ENCODE measurements around the gene TMEM74B. TPM values are rescaled to one million over a fixed set of nuclear protein-coding genes. Genes with fewer than 3 reads are reported as not detected.

TMEM74B gene
- total RNA-seq, 1 donor from 2014 or later: 1.6 TPM

GRCh38 chr20:1183153-1183552, 1.6 kb downstream of the TMEM74B start:
- no peak overlapping the region for H3K27ac ChIP-seq (ENCODE audit: low read depth, low read length)
- H3K9me3 ChIP-seq (ENCODE audit: control insufficient read depth in 3 of 3, low read length in 3 of 3): no peaks in the 10 kb centered on the region
- H3K9ac ChIP-seq (ENCODE audit: low read depth in 1 of 3, low read length in 3 of 3): no peak overlapping the region
- H3K4me3 ChIP-seq (ENCODE audit: low read length in 3 of 3): no peak overlapping the region
- H3K4me1 ChIP-seq (ENCODE audit: control insufficient read depth in 3 of 3, insufficient read depth in 3 of 3, low read length in 3 of 3): peaks cover 5 to 12% (median 11%) of the 10 kb centered on the region in 3 donors
- H3K36me3 ChIP-seq (ENCODE audit: control insufficient read depth in 3 of 3, insufficient read depth in 3 of 3, low read length in 3 of 3): peaks cover 0 to 2% (median 0%) of the 10 kb centered on the region in 3 donors
- peaks cover 15 to 30% (median 23%) of the 10 kb centered on the region in 3 donors for H3K27me3 ChIP-seq (ENCODE audit: control insufficient read depth in 3 of 3, insufficient read depth in 3 of 3, low read length in 3 of 3)

- H3K4me3 ChIP-seq (ENCODE audit: low read length in 3 of 3): no peak overlapping the region
Measured at GRCh38 chr20:1182106-1182505, 2.7 kb downstream of the TMEM74B start.

GRCh38 chr20:1180949-1181348, 3.8 kb downstream of the TMEM74B start:
- no peak overlapping the region for H3K9ac ChIP-seq (ENCODE audit: low read depth in 1 of 3, low read length in 3 of 3)
- peaks cover 0 to 11% (median 4%) of the 10 kb centered on the region in 3 donors for H3K4me1 ChIP-seq (ENCODE audit: control insufficient read depth in 3 of 3, insufficient read depth in 3 of 3, low read length in 3 of 3)
- H3K36me3 ChIP-seq (ENCODE audit: control insufficient read depth in 3 of 3, insufficient read depth in 3 of 3, low read length in 3 of 3): peaks cover 6 to 8% (median 7%) of the 10 kb centered on the region in 3 donors
- H3K27me3 ChIP-seq (ENCODE audit: control insufficient read depth in 3 of 3, insufficient read depth in 3 of 3, low read length in 3 of 3): peaks cover 10 to 25% (median 15%) of the 10 kb centered on the region in 3 donors
- H3K4me3 ChIP-seq (ENCODE audit: low read length in 3 of 3): no peak overlapping the region
- H3K9me3 ChIP-seq (ENCODE audit: control insufficient read depth in 3 of 3, low read length in 3 of 3): no peaks in the 10 kb centered on the region
- no peak overlapping the region for H3K27ac ChIP-seq (ENCODE audit: low read depth, low read length)

More at GRCh38 chr20:1182106-1182505, 2.7 kb downstream of the TMEM74B start:
- peaks cover 5 to 11% (median 8%) of the 10 kb centered on the region in 3 donors for H3K4me1 ChIP-seq (ENCODE audit: control insufficient read depth in 3 of 3, insufficient read depth in 3 of 3, low read length in 3 of 3)
- no peak overlapping the region for H3K9ac ChIP-seq (ENCODE audit: low read depth in 1 of 3, low read length in 3 of 3)
- H3K27ac ChIP-seq (ENCODE audit: low read depth, low read length): no peak overlapping the region
- peaks cover 15 to 30% (median 23%) of the 10 kb centered on the region in 3 donors for H3K27me3 ChIP-seq (ENCODE audit: control insufficient read depth in 3 of 3, insufficient read depth in 3 of 3, low read length in 3 of 3)
- no peaks in the 10 kb centered on the region for H3K9me3 ChIP-seq (ENCODE audit: control insufficient read depth in 3 of 3, low read length in 3 of 3)
- H3K36me3 ChIP-seq (ENCODE audit: control insufficient read depth in 3 of 3, insufficient read depth in 3 of 3, low read length in 3 of 3): peaks cover 0 to 3% (median 2%) of the 10 kb centered on the region in 3 donors

- peaks cover 7 to 21% (median 19%) of the 10 kb centered on the region in 3 donors for H3K36me3 ChIP-seq (ENCODE audit: control insufficient read depth in 3 of 3, insufficient read depth in 3 of 3, low read length in 3 of 3)
- peaks cover 0 to 3% (median 0%) of the 10 kb centered on the region in 3 donors for H3K4me1 ChIP-seq (ENCODE audit: control insufficient read depth in 3 of 3, insufficient read depth in 3 of 3, low read length in 3 of 3)
- peaks cover 0 to 10% (median 1%) of the 10 kb centered on the region in 3 donors for H3K27me3 ChIP-seq (ENCODE audit: control insufficient read depth in 3 of 3, insufficient read depth in 3 of 3, low read length in 3 of 3)
- H3K9me3 ChIP-seq (ENCODE audit: control insufficient read depth in 3 of 3, low read length in 3 of 3): no peaks in the 10 kb centered on the region
- H3K9ac ChIP-seq (ENCODE audit: low read depth in 1 of 3, low read length in 3 of 3): no peak overlapping the region
- no peak overlapping the region for H3K27ac ChIP-seq (ENCODE audit: low read depth, low read length)
- no peak overlapping the region for H3K4me3 ChIP-seq (ENCODE audit: low read length in 3 of 3)
Measured at GRCh38 chr20:1178623-1179022, 6.2 kb downstream of the TMEM74B start.

- Histone ChIP-seq H3K36me3 (ENCODE audit: control insufficient read depth in 3 of 3, insufficient read depth in 3 of 3, low read length in 3 of 3) (peaks cover 9 to 21% (median 21%) of the 10 kb centered on the region in 3 donors), H3K4me1 (ENCODE audit: control insufficient read depth in 3 of 3, insufficient read depth in 3 of 3, low read length in 3 of 3) (peaks cover 0 to 3% (median 0%) of the 10 kb centered on the region in 3 donors), H3K27me3 (ENCODE audit: control insufficient read depth in 3 of 3, insufficient read depth in 3 of 3, low read length in 3 of 3) (peaks cover 0 to 8% (median 0%) of the 10 kb centered on the region in 3 donors), H3K9ac (ENCODE audit: low read depth in 1 of 3, low read length in 3 of 3) (no peak overlapping the region), H3K4me3 (ENCODE audit: low read length in 3 of 3) (no peak overlapping the region), H3K27ac (ENCODE audit: low read depth, low read length) (no peak overlapping the region), H3K9me3 (ENCODE audit: control insufficient read depth in 3 of 3, low read length in 3 of 3) (no peaks in the 10 kb centered on the region)
Measured at GRCh38 chr20:1178103-1178502, 6.7 kb downstream of the TMEM74B start.

GRCh38 chr20:1177680-1178079, 7.1 kb downstream of the TMEM74B start:
- peaks cover 0 to 3% (median 0%) of the 10 kb centered on the region in 3 donors for H3K4me1 ChIP-seq (ENCODE audit: control insufficient read depth in 3 of 3, insufficient read depth in 3 of 3, low read length in 3 of 3)
- no peak overlapping the region for H3K27ac ChIP-seq (ENCODE audit: low read depth, low read length)
- no peak overlapping the region for H3K9ac ChIP-seq (ENCODE audit: low read depth in 1 of 3, low read length in 3 of 3)
- H3K36me3 ChIP-seq (ENCODE audit: control insufficient read depth in 3 of 3, insufficient read depth in 3 of 3, low read length in 3 of 3): peaks cover 12 to 25% (median 21%) of the 10 kb centered on the region in 3 donors
- H3K9me3 ChIP-seq (ENCODE audit: control insufficient read depth in 3 of 3, low read length in 3 of 3): no peaks in the 10 kb centered on the region
- H3K4me3 ChIP-seq (ENCODE audit: low read length in 3 of 3): no peak overlapping the region
- H3K27me3 ChIP-seq (ENCODE audit: control insufficient read depth in 3 of 3, insufficient read depth in 3 of 3, low read length in 3 of 3): peaks cover 0 to 4% (median 0%) of the 10 kb centered on the region in 3 donors

GRCh38 chr20:1174787-1175186, 10.0 kb downstream of the TMEM74B start:
- no peaks in the 10 kb centered on the region for H3K4me1 ChIP-seq (ENCODE audit: control insufficient read depth in 3 of 3, insufficient read depth in 3 of 3, low read length in 3 of 3)
- no peaks in the 10 kb centered on the region for H3K27me3 ChIP-seq (ENCODE audit: control insufficient read depth in 3 of 3, insufficient read depth in 3 of 3, low read length in 3 of 3)
- no peak overlapping the region for H3K9ac ChIP-seq (ENCODE audit: low read depth in 1 of 3, low read length in 3 of 3)
- peaks cover 32 to 44% (median 42%) of the 10 kb centered on the region in 3 donors for H3K36me3 ChIP-seq (ENCODE audit: control insufficient read depth in 3 of 3, insufficient read depth in 3 of 3, low read length in 3 of 3)
- H3K4me3 ChIP-seq (ENCODE audit: low read length in 3 of 3): no peak overlapping the region
- no peak overlapping the region for H3K27ac ChIP-seq (ENCODE audit: low read depth, low read length)
- no peaks in the 10 kb centered on the region for H3K9me3 ChIP-seq (ENCODE audit: control insufficient read depth in 3 of 3, low read length in 3 of 3)

GRCh38 chr20:1173698-1174097, 11.1 kb downstream of the TMEM74B start:
- Histone ChIP-seq H3K36me3 (ENCODE audit: control insufficient read depth in 3 of 3, insufficient read depth in 3 of 3, low read length in 3 of 3) (peaks cover 43 to 55% (median 53%) of the 10 kb centered on the region in 3 donors), H3K9ac (ENCODE audit: low read depth in 1 of 3, low read length in 3 of 3) (no peak overlapping the region)

GRCh38 chr20:1171461-1172093, 13.2 kb downstream of the TMEM74B start:
- Histone ChIP-seq H3K27ac (ENCODE audit: low read depth, low read length) (no peak overlapping the region), H3K27me3 (ENCODE audit: control insufficient read depth in 3 of 3, insufficient read depth in 3 of 3, low read length in 3 of 3) (no peaks in the 10 kb centered on the region), H3K4me3 (ENCODE audit: low read length in 3 of 3) (no peak overlapping the region), H3K9ac (ENCODE audit: low read depth in 1 of 3, low read length in 3 of 3) (no peak overlapping the region), H3K9me3 (ENCODE audit: control insufficient read depth in 3 of 3, low read length in 3 of 3) (no peaks in the 10 kb centered on the region), H3K36me3 (ENCODE audit: control insufficient read depth in 3 of 3, insufficient read depth in 3 of 3, low read length in 3 of 3) (peaks cover 53 to 73% (median 70%) of the 10 kb centered on the region in 3 donors), H3K4me1 (ENCODE audit: control insufficient read depth in 3 of 3, insufficient read depth in 3 of 3, low read length in 3 of 3) (no peaks in the 10 kb centered on the region)

More at GRCh38 chr20:1173698-1174097, 11.1 kb downstream of the TMEM74B start:
- Histone ChIP-seq H3K4me3 (ENCODE audit: low read length in 3 of 3) (no peak overlapping the region), H3K27ac (ENCODE audit: low read depth, low read length) (no peak overlapping the region), H3K9me3 (ENCODE audit: control insufficient read depth in 3 of 3, low read length in 3 of 3) (no peaks in the 10 kb centered on the region), H3K4me1 (ENCODE audit: control insufficient read depth in 3 of 3, insufficient read depth in 3 of 3, low read length in 3 of 3) (no peaks in the 10 kb centered on the region), H3K27me3 (ENCODE audit: control insufficient read depth in 3 of 3, insufficient read depth in 3 of 3, low read length in 3 of 3) (no peaks in the 10 kb centered on the region)

GRCh38 chr20:1169224-1169623, 15.6 kb downstream of the TMEM74B start:
- Histone ChIP-seq H3K27me3 (ENCODE audit: control insufficient read depth in 3 of 3, insufficient read depth in 3 of 3, low read length in 3 of 3) (no peaks in the 10 kb centered on the region), H3K9ac (ENCODE audit: low read depth in 1 of 3, low read length in 3 of 3) (no peak overlapping the region), H3K9me3 (ENCODE audit: control insufficient read depth in 3 of 3, low read length in 3 of 3) (no peaks in the 10 kb centered on the region), H3K4me1 (ENCODE audit: control insufficient read depth in 3 of 3, insufficient read depth in 3 of 3, low read length in 3 of 3) (no peaks in the 10 kb centered on the region), H3K4me3 (ENCODE audit: low read length in 3 of 3) (no peak overlapping the region), H3K27ac (ENCODE audit: low read depth, low read length) (no peak overlapping the region), H3K36me3 (ENCODE audit: control insufficient read depth in 3 of 3, insufficient read depth in 3 of 3, low read length in 3 of 3) (peaks cover 74 to 81% (median 78%) of the 10 kb centered on the region in 3 donors)
